ENCODE results near the gene CPNE2.

The CPNE2 gene

GRCh38 chr16:57115514-57116182, 23.3 kb downstream of the CPNE2 start:
- Histone ChIP-seq H3K9ac (ENCODE audit: low read length) (no peak overlapping the region), H3K4me1 (ENCODE audit: control insufficient read depth, low read depth, low read length) (no peaks in the 10 kb centered on the region), H3K27ac (ENCODE audit: low read length) (no peak overlapping the region), H3K9me3 (ENCODE audit: control insufficient read depth, low read depth, low read length) (no peaks in the 10 kb centered on the region), H3K36me3 (ENCODE audit: control insufficient read depth, low read depth, low read length) (no peaks in the 10 kb centered on the region), H3K4me3 (ENCODE audit: low read length) (no peak overlapping the region), H3K27me3 (ENCODE audit: control insufficient read depth, insufficient read depth, low read length) (no peaks in the 10 kb centered on the region)

- Histone ChIP-seq H3K9ac (ENCODE audit: low read length) (no peak overlapping the region), H3K27ac (ENCODE audit: low read length) (no peak overlapping the region), H3K36me3 (ENCODE audit: control insufficient read depth, low read depth, low read length) (no peaks in the 10 kb centered on the region), H3K4me3 (ENCODE audit: low read length) (no peak overlapping the region), H3K4me1 (ENCODE audit: control insufficient read depth, low read depth, low read length) (no peaks in the 10 kb centered on the region), H3K9me3 (ENCODE audit: control insufficient read depth, low read depth, low read length) (no peaks in the 10 kb centered on the region), H3K27me3 (ENCODE audit: control insufficient read depth, insufficient read depth, low read length) (no peaks in the 10 kb centered on the region)
Measured at GRCh38 chr16:57118461-57119084, 26.2 kb downstream of the CPNE2 start.

- Histone ChIP-seq H3K27ac (ENCODE audit: low read length) (no peak overlapping the region), H3K27me3 (ENCODE audit: control insufficient read depth, insufficient read depth, low read length) (no peaks in the 10 kb centered on the region), H3K4me3 (ENCODE audit: low read length) (no peak overlapping the region), H3K36me3 (ENCODE audit: control insufficient read depth, low read depth, low read length) (no peaks in the 10 kb centered on the region), H3K9ac (ENCODE audit: low read length) (no peak overlapping the region), H3K9me3 (ENCODE audit: control insufficient read depth, low read depth, low read length) (no peaks in the 10 kb centered on the region), H3K4me1 (ENCODE audit: control insufficient read depth, low read depth, low read length) (no peaks in the 10 kb centered on the region)
Measured at GRCh38 chr16:57123216-57123973, 31.0 kb downstream of the CPNE2 start.

- Histone ChIP-seq H3K36me3 (ENCODE audit: control insufficient read depth, low read depth, low read length) (no peaks in the 10 kb centered on the region), H3K9ac (ENCODE audit: low read length) (no peak overlapping the region), H3K4me1 (ENCODE audit: control insufficient read depth, low read depth, low read length) (no peaks in the 10 kb centered on the region), H3K9me3 (ENCODE audit: control insufficient read depth, low read depth, low read length) (no peaks in the 10 kb centered on the region), H3K27ac (ENCODE audit: low read length) (no peak overlapping the region), H3K27me3 (ENCODE audit: control insufficient read depth, insufficient read depth, low read length) (no peaks in the 10 kb centered on the region), H3K4me3 (ENCODE audit: low read length) (no peak overlapping the region)
Measured at GRCh38 chr16:57123974-57124674, 31.7 kb downstream of the CPNE2 start.

GRCh38 chr16:57125376-57125775, 33.0 kb downstream of the CPNE2 start:
- Histone ChIP-seq H3K27ac (ENCODE audit: low read length) (no peak overlapping the region), H3K27me3 (ENCODE audit: control insufficient read depth, insufficient read depth, low read length) (no peaks in the 10 kb centered on the region), H3K36me3 (ENCODE audit: control insufficient read depth, low read depth, low read length) (no peaks in the 10 kb centered on the region), H3K4me3 (ENCODE audit: low read length) (no peak overlapping the region), H3K4me1 (ENCODE audit: control insufficient read depth, low read depth, low read length) (no peaks in the 10 kb centered on the region), H3K9me3 (ENCODE audit: control insufficient read depth, low read depth, low read length) (no peaks in the 10 kb centered on the region), H3K9ac (ENCODE audit: low read length) (no peak overlapping the region)

DNA sequence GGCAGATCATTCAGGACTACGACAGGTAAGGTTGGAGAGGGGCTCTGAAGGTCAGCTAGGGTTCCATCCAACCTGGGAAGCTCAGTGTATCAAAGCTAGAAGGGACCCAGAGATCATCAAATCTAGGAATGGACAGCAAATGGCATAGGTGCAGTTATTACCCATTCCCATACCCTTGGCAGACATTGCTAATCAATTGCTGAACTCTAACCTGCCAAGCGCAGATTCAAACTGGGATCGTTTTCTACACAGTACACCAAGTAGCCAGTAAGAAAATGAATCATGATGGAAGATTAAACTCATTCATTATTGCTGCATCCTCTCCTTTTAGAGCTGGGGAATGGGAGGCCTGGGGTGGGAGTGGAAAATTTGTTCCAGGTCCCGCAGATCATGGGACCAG, 33.6 kb downstream of the CPNE2 start:
- no peaks in the 10 kb centered on the region for H3K27me3 ChIP-seq (ENCODE audit: control insufficient read depth, insufficient read depth, low read length)
- H3K36me3 ChIP-seq (ENCODE audit: control insufficient read depth, low read depth, low read length) = no peaks in the 10 kb centered on the region
- no peak overlapping the region for H3K27ac ChIP-seq (ENCODE audit: low read length)
- no peak overlapping the region for H3K9ac ChIP-seq (ENCODE audit: low read length)
- no peaks in the 10 kb centered on the region for H3K4me1 ChIP-seq (ENCODE audit: control insufficient read depth, low read depth, low read length)
- no peak overlapping the region for H3K4me3 ChIP-seq (ENCODE audit: low read length)
- no peaks in the 10 kb centered on the region for H3K9me3 ChIP-seq (ENCODE audit: control insufficient read depth, low read depth, low read length)

DNA sequence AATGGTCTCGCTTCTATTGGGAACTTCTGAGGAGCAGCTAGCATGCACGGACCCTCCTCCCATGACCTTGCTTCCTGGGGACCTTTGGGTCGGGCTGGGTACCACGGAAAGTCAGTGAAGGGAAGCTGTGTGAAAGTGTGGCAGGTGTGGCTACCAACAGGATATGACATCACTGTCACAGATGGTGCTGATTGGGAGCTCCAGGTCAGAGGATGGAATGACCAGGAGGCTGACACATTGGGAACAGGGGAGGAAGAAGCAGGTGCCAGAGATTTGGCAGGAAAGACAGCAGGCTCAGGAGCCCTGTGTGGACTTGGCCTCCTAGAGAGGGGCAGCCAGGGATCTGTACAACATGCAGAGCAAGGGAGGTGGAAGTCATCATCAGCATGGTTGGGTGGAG, 34.0 kb downstream of the CPNE2 start:
- Histone ChIP-seq H3K27ac (ENCODE audit: low read length) (no peak overlapping the region), H3K36me3 (ENCODE audit: control insufficient read depth, low read depth, low read length) (no peaks in the 10 kb centered on the region)

GRCh38 chr16:57127037-57127763, 34.8 kb downstream of the CPNE2 start:
- no peak overlapping the region for H3K27ac ChIP-seq (ENCODE audit: low read length)
- H3K4me1 ChIP-seq (ENCODE audit: control insufficient read depth, low read depth, low read length) = no peaks in the 10 kb centered on the region
- no peaks in the 10 kb centered on the region for H3K36me3 ChIP-seq (ENCODE audit: control insufficient read depth, low read depth, low read length)
- H3K9me3 ChIP-seq (ENCODE audit: control insufficient read depth, low read depth, low read length) = no peaks in the 10 kb centered on the region
- H3K9ac ChIP-seq (ENCODE audit: low read length) = no peak overlapping the region
- H3K27me3 ChIP-seq (ENCODE audit: control insufficient read depth, insufficient read depth, low read length) = no peaks in the 10 kb centered on the region
- H3K4me3 ChIP-seq (ENCODE audit: low read length) = no peak overlapping the region

More for the DNA sequence above, 34.0 kb downstream of the CPNE2 start:
- Histone ChIP-seq H3K4me3 (ENCODE audit: low read length) (no peak overlapping the region), H3K27me3 (ENCODE audit: control insufficient read depth, insufficient read depth, low read length) (no peaks in the 10 kb centered on the region), H3K9me3 (ENCODE audit: control insufficient read depth, low read depth, low read length) (no peaks in the 10 kb centered on the region), H3K4me1 (ENCODE audit: control insufficient read depth, low read depth, low read length) (no peaks in the 10 kb centered on the region), H3K9ac (ENCODE audit: low read length) (no peak overlapping the region)

- Histone ChIP-seq H3K4me1 (ENCODE audit: control insufficient read depth, low read depth, low read length) (no peaks in the 10 kb centered on the region), H3K27ac (ENCODE audit: low read length) (no peak overlapping the region), H3K36me3 (ENCODE audit: control insufficient read depth, low read depth, low read length) (no peaks in the 10 kb centered on the region), H3K9ac (ENCODE audit: low read length) (no peak overlapping the region), H3K9me3 (ENCODE audit: control insufficient read depth, low read depth, low read length) (no peaks in the 10 kb centered on the region), H3K4me3 (ENCODE audit: low read length) (no peak overlapping the region), H3K27me3 (ENCODE audit: control insufficient read depth, insufficient read depth, low read length) (no peaks in the 10 kb centered on the region)
Measured at GRCh38 chr16:57127836-57128235, 35.5 kb downstream of the CPNE2 start.

- no peak overlapping the region for H3K27ac ChIP-seq (ENCODE audit: low read length)
- H3K9ac ChIP-seq (ENCODE audit: low read length) = no peak overlapping the region
- no peaks in the 10 kb centered on the region for H3K36me3 ChIP-seq (ENCODE audit: control insufficient read depth, low read depth, low read length)
- no peaks in the 10 kb centered on the region for H3K4me1 ChIP-seq (ENCODE audit: control insufficient read depth, low read depth, low read length)
- H3K9me3 ChIP-seq (ENCODE audit: control insufficient read depth, low read depth, low read length) = no peaks in the 10 kb centered on the region
- no peaks in the 10 kb centered on the region for H3K27me3 ChIP-seq (ENCODE audit: control insufficient read depth, insufficient read depth, low read length)
- H3K4me3 ChIP-seq (ENCODE audit: low read length) = no peak overlapping the region
Measured at GRCh38 chr16:57128771-57129389, 36.5 kb downstream of the CPNE2 start.

DNA sequence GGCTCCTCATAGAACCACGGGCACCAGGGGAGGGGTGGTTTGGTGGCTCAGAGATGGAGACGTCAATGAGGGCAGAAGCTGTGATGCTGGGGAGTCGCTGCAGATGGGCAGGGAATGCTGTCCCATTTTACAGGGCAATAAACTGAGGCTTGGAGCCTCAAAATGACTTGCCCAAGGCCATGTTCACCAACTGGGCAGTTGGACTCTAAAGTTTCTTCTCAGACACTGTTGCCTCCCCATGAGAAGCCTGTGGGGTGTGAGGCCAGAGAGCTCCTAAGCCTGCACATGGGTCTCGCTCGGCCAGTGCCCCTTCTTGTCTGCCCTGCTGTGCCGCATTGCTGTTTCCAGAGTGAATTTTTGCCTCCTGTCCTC, 38.6 kb downstream of the CPNE2 start:
- Histone ChIP-seq H3K9me3 (ENCODE audit: control insufficient read depth, low read depth, low read length) (no peaks in the 10 kb centered on the region), H3K27ac (ENCODE audit: low read length) (no peak overlapping the region), H3K4me3 (ENCODE audit: low read length) (no peak overlapping the region), H3K27me3 (ENCODE audit: control insufficient read depth, insufficient read depth, low read length) (no peaks in the 10 kb centered on the region), H3K36me3 (ENCODE audit: control insufficient read depth, low read depth, low read length) (no peaks in the 10 kb centered on the region), H3K9ac (ENCODE audit: low read length) (no peak overlapping the region), H3K4me1 (ENCODE audit: control insufficient read depth, low read depth, low read length) (peaks cover 4% of the 10 kb centered on the region)

Measured in iPS-18a (cell line).